Activated CD8-positive, alpha-beta memory T cell treated with anti-CD3 and anti-CD28 coated beads for 24 hours (primary cell): ENCODE results near the gene TREM1.
"Not testable (repeated sequence)": the region's sequence is repeated elsewhere in the genome, so short reads cannot be mapped to it uniquely, and the experiment has no call there.

Source experiments
- DNase-seq: peaks from one replicate; pipeline ENCODE4 v3.0.0-alpha.2; 2020

TREM1 gene

GRCh38 chr6:41286544-41287346 lies at the start of gene TREM1:
TSS of gene TREM1 (minus strand) at chr6:41286682. CDS start at chr6:41286655, 27 bp downstream.
- no peak for DNase-seq

GRCh38 chr6:41335943-41336342 lies 49.5 kb upstream of the TREM1 start:
- DNase-seq = no peak

DNA sequence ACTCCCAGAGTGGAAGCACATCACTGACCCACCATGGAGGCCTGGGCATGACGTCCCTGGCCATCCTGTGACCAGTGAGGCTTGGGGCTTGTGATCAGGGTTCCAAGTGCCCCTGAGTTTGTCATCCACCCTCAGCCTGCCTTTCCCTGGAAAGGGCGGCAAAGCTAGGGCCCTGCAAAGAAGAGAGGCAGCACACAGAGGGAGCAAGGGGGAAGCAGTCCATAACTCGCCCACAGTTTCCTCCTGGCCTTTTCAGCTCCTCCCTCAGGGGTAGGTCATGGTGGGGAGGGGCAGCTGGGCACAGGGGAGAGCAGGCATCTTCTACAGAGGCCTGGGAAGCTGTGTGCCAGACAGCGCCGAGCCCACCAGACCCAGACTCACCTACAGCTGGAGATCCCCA lies 48.8 kb upstream of the TREM1 start, which contains the start of gene NCR2:
NCR2 (plus strand) TSS at position 313 of the 400 bp plus-strand sequence. CDS start 269 bp downstream, outside the sequence.
- no peak for DNase-seq

- no peak for DNase-seq
Observed at GRCh38 chr6:41334482-41335040, 48.1 kb upstream of the TREM1 start.

DNA sequence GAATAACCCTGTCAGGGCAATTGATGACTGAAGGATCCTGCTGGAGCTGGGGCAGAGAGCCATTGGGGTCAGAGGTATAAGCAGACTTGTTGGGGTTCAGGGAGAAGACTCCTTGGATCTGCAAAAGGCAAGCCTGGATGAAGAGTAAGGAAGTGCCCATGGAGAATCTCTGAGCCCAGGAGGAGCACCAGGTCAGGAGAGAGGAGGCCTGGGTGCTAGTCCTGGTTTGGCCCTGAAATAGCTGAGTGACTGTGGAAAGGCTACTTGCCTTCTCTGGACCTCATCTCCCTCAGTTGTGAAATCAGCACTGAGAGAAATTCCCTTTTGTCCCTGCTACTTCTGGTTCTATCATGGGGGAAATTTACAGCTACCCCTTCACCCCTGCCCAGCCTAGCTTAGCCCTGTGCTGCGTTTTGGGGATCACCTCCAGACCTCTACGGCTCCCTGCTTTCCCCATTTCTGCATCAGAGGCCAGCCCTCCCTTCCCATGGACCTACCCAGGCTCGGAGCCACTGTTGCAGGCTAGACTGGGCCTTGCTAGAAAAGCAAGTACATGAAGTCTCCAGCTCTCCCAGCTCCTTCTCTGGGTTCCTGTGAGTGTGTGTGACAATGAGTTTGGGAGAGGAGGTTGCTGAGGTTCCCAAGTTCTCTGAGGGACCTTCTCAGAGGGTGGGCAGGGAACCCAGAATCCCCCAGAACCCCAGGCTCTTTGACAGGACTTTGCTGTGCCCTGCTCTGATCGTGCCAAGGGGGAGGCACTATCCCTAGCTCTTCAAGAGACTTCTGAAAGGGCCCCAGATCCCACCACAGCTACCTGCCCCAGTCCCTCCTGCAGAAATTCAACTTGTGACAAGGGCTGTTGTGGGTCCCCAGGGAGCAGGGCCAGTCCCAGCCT lies 46.6 kb upstream of the TREM1 start:
- DNase-seq = no peak

DNA sequence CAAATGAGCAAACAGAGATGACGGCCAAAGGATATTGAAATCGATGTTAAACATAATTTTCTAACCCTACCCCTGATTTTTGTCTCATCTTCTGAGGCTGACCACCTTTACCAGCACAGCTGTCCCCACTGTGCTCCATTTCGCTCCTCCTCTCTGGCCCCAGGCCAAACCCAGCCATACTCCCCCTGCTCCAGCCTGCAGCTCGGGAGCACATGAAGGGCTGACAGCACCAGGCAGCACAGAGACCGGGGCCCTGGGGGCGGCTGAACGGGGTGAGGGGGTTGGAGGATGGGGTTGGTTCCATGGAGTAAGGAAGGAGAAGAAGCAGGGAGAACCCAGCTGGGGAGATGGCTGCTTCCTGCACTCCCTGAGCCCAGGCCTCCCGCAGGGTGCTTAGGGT lies 45.8 kb upstream of the TREM1 start:
- no peak for DNase-seq

DNA sequence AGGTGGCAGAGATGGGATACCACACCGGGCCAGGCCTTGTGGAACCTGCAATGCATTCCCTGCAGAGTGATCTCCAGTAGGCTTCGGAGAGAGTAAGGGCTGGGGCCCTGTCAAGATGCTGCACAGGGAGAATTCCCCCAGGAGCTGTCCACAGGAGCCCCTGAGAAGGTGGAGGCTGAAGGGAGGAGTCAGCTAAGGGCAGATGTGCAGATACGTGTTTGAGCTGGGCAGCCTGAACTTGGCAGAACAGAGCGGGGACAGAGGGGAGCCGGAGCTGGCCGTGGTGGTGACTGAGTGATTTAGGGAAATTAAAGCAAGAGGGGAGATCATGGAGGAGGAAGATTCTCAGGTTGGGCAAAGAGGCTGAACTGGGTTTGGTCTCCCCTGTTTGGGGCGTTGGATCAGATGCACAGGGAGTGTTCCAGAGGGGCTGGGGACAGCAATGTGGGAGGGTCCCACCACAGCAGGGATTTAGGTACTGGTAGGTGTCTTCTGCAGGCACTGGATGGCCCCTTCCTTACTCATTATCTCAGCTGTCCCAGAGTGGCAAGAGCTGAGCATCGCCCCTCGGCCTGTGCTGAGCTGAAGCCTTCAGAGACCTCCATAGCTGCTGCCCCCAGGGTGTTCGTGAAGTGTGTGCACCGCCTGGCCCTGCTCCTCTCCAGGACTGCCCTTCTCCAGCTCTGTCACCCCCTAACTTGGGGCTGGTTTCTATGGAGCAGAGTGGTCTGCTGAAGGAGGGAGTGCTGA lies 45.1 kb upstream of the TREM1 start:
- DNase-seq = no peak

- DNase-seq = no peak
Observed at GRCh38 chr6:41327177-41327576, 40.7 kb upstream of the TREM1 start.

DNA sequence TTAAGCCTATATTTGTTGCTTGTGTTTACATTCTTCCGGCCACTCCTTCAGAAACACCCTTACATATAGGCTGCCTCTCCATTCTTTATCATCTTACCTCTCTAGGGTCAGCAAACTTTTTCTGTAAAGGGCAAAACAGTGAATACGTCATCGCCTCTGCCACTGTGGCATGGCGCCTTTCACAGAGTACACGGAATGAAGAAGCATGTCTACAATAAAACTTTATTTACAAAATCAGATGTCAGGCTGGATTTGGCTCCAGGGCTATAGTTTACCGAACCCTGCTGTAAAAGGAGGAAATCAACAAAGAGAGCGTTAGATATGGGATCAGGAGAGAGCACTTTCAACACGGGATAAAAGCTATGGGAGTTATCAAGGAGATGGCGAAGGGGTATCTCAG lies 39.6 kb upstream of the TREM1 start:
- no peak for DNase-seq

GRCh38 chr6:41325446-41326066 lies 39.1 kb upstream of the TREM1 start:
- no peak for DNase-seq

GRCh38 chr6:41321183-41321582 lies 34.7 kb upstream of the TREM1 start:
- no peak for DNase-seq

GRCh38 chr6:41318654-41319565 lies 32.4 kb upstream of the TREM1 start:
- peak; percentile 92 for DNase-seq

- no peak for DNase-seq
Observed at GRCh38 chr6:41318261-41318653, 31.8 kb upstream of the TREM1 start.

GRCh38 chr6:41315943-41316620 lies 29.6 kb upstream of the TREM1 start:
- DNase-seq = no peak

DNA sequence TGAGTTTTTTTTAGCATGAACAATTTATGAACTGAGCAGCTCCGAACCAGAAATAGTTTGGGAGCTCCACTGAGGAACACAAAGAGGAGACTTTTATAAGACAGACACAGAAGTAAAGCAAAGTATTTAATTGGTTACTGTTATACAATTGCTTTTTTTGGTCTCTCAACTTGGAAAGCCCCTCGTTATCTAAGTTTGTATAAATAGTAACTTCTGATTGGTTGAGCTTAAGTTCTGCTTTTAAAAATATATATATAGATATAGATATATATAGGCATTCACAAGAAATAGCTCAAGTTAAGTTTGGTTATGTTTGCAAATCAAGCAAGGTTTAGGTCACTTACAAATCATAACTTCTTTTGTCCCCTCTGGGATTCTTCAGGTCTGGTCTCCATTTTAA lies 28.7 kb upstream of the TREM1 start:
- DNase-seq = no peak

- no peak for DNase-seq
Observed at GRCh38 chr6:41306187-41306854, 19.8 kb upstream of the TREM1 start.

GRCh38 chr6:41302638-41303037 lies 16.2 kb upstream of the TREM1 start:
- DNase-seq = no peak

DNA sequence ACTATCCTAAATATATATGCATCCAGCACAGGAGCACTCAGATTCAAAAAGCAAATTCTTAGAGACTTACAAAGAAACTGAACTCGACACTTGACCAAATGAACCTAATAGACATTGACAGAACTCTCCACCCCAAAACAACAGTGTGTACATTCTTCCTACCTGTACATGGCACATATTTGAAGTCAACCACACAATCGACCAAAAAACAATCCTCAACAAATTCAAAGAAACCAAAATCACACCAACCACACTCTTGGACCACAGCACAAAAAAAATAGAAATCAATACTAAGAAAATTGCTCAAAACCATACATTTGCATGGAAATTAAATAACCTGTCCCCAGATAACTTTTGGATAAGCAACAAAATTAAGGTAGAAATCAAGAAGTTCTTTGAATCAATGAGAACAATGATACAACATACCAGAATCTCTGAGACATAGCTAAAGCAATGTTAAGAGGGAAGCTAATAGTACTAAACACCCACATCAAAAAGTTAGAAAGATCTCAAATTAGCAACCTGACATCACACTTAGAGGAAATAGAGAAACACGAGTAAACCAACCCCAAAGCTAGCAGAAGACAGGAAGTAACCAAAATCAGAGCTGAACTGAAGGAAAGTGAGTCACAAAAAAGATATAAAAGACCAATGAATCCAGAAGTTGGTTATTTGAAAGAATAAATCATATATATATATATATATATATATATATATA lies 12.5 kb upstream of the TREM1 start:
- DNase-seq = no peak

- DNase-seq = not testable (repeated sequence)
Observed at GRCh38 chr6:41297248-41297647, 10.8 kb upstream of the TREM1 start.
